Germinal center (tissue), 1 donor: ENCODE measurements around the gene MRNIP.

Experiments
- DNase-seq: peaks from one replicate; pipeline ENCODE4 v3.0.0; 2012; ENCODE audit warnings: mixed read lengths, low spot score

MRNIP gene

GRCh38 chr5:179803651-179804554, 54.7 kb downstream of the MRNIP start:
- no peak for DNase-seq

- DNase-seq, result no peak
These were observed 55.6 kb downstream of the MRNIP start for GRCh38 chr5:179802950-179803562.

GRCh38 chr5:179802207-179802883, 56.3 kb downstream of the MRNIP start:
- DNase-seq, result no peak

- peak; percentile 82 for DNase-seq
These were observed 57.1 kb downstream of the MRNIP start for GRCh38 chr5:179801304-179802206.

GRCh38 chr5:179800696-179801201, 57.9 kb downstream of the MRNIP start:
- DNase-seq, result no peak

GRCh38 chr5:179800071-179800695, 58.4 kb downstream of the MRNIP start:
- DNase-seq, result no peak

GRCh38 chr5:179799644-179799973, 59.0 kb downstream of the MRNIP start:
- DNase-seq, result no peak

- no peak for DNase-seq
These were observed 59.6 kb downstream of the MRNIP start for GRCh38 chr5:179798771-179799643.

- DNase-seq, result no peak
These were observed 60.4 kb downstream of the MRNIP start for GRCh38 chr5:179798144-179798770.

GRCh38 chr5:179797741-179798140, 60.9 kb downstream of the MRNIP start:
- DNase-seq, result no peak

GRCh38 chr5:179796877-179797608, 61.6 kb downstream of the MRNIP start:
- no peak for DNase-seq

- DNase-seq, result peak; percentile 77
These were observed 62.5 kb downstream of the MRNIP start for GRCh38 chr5:179795863-179796833.

GRCh38 chr5:179795049-179795862, 63.4 kb downstream of the MRNIP start:
- no peak for DNase-seq

- no peak for DNase-seq
These were observed 64.0 kb downstream of the MRNIP start for GRCh38 chr5:179794575-179794974.

GRCh38 chr5:179794171-179794570, 64.4 kb downstream of the MRNIP start:
- no peak for DNase-seq

GRCh38 chr5:179793468-179794139, 65.0 kb downstream of the MRNIP start, which contains the start of gene LTC4S:
Gene LTC4S, plus strand, starts transcription at chr5:179793986. Its CDS starts 95 bp downstream, at chr5:179794081.
- DNase-seq, result no peak
